K562 (cell line): Measurements from ENCODE around the gene ZBTB43. TPM values are rescaled to one million over a fixed set of nuclear protein-coding genes. Genes with fewer than 3 reads are reported as not detected.

Source experiments
- EGR1 ChIP-seq: fragments of 450-650 bp; conservative IDR thresholded peaks from 2 replicates; pipeline ENCODE4 v1.6.1; 2017; ENCODE audit warnings: mild to moderate bottlenecking
- ETV5 ChIP-seq: sonication (generic); formaldehyde crosslinking; IDR thresholded peaks from 2 replicates; pipeline ENCODE4 v1.4.0; 2020; ENCODE audit warnings: low read depth, mild to moderate bottlenecking, missing genetic modification reagents
- GABPA ChIP-seq: fragments of 200-800 bp; sonication (Bioruptor generic); conservative IDR thresholded peaks from 2 replicates; pipeline ENCODE4 v1.6.1; 2016; ENCODE audit warnings: low read depth, missing genetic modification characterization, missing compliant biosample characterization
- HCFC1 ChIP-seq: IDR thresholded peaks from 2 replicates; pipeline ENCODE4 v1.6.1; 2012; ENCODE audit warnings: low read depth, low read length, improper control_type of control experiment
- HDAC1 ChIP-seq, 2 experiments: fragments of 450-650 bp; IDR thresholded peaks; 2 replicates each; pipeline ENCODE4 v1.6.1; 2016 to 2017; ENCODE audit warnings: inconsistent platforms in 1 of 2, mild to moderate bottlenecking in 1 of 2, moderate library complexity in 1 of 2
- MEIS2 ChIP-seq: fragments of 450-650 bp; IDR thresholded peaks from 2 replicates; pipeline ENCODE4 v1.6.1; 2014; ENCODE audit warnings: mild to moderate bottlenecking; ENCODE audit not compliant: partially characterized antibody
- MTA3 ChIP-seq: fragments of 450-650 bp; formaldehyde crosslinking; IDR thresholded peaks from 2 replicates; pipeline ENCODE4 v1.6.1; 2017; ENCODE audit warnings: mild to moderate bottlenecking, borderline replicate concordance
- NR2F6 ChIP-seq: fragments of 450-650 bp; formaldehyde crosslinking; IDR thresholded peaks from 2 replicates; pipeline ENCODE4 v1.4.0; 2020; ENCODE audit warnings: mild to moderate bottlenecking
- RBBP5 ChIP-seq: fragments of 200-600 bp; sonication (generic); IDR thresholded peaks from 2 replicates; pipeline ENCODE4 v1.6.1; 2012; ENCODE audit warnings: borderline replicate concordance, mild to moderate bottlenecking, low read length, control low read depth, inconsistent platforms; ENCODE audit not compliant: insufficient read depth, poor library complexity, severe bottlenecking
- SIN3B ChIP-seq: fragments of 450-650 bp; IDR thresholded peaks from 2 replicates; pipeline ENCODE4 v1.6.1; 2017; ENCODE audit warnings: low read depth, mild to moderate bottlenecking, moderate library complexity
- SP1 ChIP-seq: sonication (generic); formaldehyde crosslinking; IDR thresholded peaks from 2 replicates; pipeline ENCODE4 v1.8.1; 2022; ENCODE audit warnings: mild to moderate bottlenecking, missing genetic modification reagents
- ZKSCAN8 ChIP-seq: fragments of 200-800 bp; sonication (Bioruptor generic); IDR thresholded peaks from 2 replicates; pipeline ENCODE4 v1.6.1; 2016; ENCODE audit warnings: missing genetic modification characterization, missing compliant biosample characterization
- ZNF695 ChIP-seq: fragments of 450-650 bp; formaldehyde crosslinking; IDR thresholded peaks from 2 replicates; pipeline ENCODE4 v1.4.0; 2020; ENCODE audit warnings: mild to moderate bottlenecking, moderate library complexity
- polyA plus RNA-seq, 8 experiments: library from polyadenylated mRNA; depleted of rRNA in 4 of 8; stranded (reverse) in 5 of 8; unstranded in 3 of 8; fragments of >200 nt; fragmentation: Nextera tagmentation in 2 of 8; fragmentation: Illumina TruSeq in 1 of 8; extraction: Ambion mirVana in 2 of 8; extraction: Trizol in 1 of 8; gene quantifications; 2 replicates each; pipeline versions ENCODE4 v1.2.1 to v1.2.3, GENCODE V29; 2011 to 2014; ENCODE audit warnings: inconsistent platforms in 1 of 8, missing spikeins in 1 of 8
- total RNA-seq, 7 experiments: library from RNA; depleted of rRNA in 6 of 7; stranded (reverse); fragments of >200 nt in 6 of 7; fragmentation: Illumina TruSeq in 2 of 7; extraction: Trizol in 2 of 7; gene quantifications; 2 replicates each; pipeline versions ENCODE4 v1.2.1 to v1.2.3, GENCODE V29; 2011 to 2021; ENCODE audit warnings: low replicate concordance in 1 of 7
- TF ChIP-seq, protein P1 (sequence below): sonication (generic); formaldehyde crosslinking; IDR thresholded peaks from 2 replicates; pipeline ENCODE4 v1.8.0; 2023; ENCODE audit warnings: mild to moderate bottlenecking, missing genetic modification reagents
- TF ChIP-seq, protein P2 (sequence below), 2 experiments: IDR thresholded peaks; 2 replicates each; pipeline ENCODE4 v1.6.1; 2011; ENCODE audit warnings: borderline replicate concordance in 1 of 2, control low read depth in 1 of 2, low read depth in 1 of 2, low read length in 1 of 2, mild to moderate bottlenecking in 1 of 2, mixed read lengths in 1 of 2, moderate library complexity in 1 of 2; ENCODE audit not compliant: insufficient read depth in 1 of 2, insufficient read length in 1 of 2, poor library complexity in 1 of 2, severe bottlenecking in 1 of 2; ENCODE audit errors: extremely low read depth in 1 of 2
- TF ChIP-seq, protein P3 (sequence below): sonication (generic); formaldehyde crosslinking; IDR thresholded peaks from 2 replicates; pipeline ENCODE4 v1.8.1; 2023; ENCODE audit warnings: missing genetic modification reagents, mild to moderate bottlenecking, borderline replicate concordance

Gene ZBTB43
- total and polyA plus RNA-seq, 9 of the 15 experiments (the other 6 are each of a cell fraction or from before 2014, with no cell fraction given): 3.9 to 17.2 (median 9.1) TPM

DNA sequence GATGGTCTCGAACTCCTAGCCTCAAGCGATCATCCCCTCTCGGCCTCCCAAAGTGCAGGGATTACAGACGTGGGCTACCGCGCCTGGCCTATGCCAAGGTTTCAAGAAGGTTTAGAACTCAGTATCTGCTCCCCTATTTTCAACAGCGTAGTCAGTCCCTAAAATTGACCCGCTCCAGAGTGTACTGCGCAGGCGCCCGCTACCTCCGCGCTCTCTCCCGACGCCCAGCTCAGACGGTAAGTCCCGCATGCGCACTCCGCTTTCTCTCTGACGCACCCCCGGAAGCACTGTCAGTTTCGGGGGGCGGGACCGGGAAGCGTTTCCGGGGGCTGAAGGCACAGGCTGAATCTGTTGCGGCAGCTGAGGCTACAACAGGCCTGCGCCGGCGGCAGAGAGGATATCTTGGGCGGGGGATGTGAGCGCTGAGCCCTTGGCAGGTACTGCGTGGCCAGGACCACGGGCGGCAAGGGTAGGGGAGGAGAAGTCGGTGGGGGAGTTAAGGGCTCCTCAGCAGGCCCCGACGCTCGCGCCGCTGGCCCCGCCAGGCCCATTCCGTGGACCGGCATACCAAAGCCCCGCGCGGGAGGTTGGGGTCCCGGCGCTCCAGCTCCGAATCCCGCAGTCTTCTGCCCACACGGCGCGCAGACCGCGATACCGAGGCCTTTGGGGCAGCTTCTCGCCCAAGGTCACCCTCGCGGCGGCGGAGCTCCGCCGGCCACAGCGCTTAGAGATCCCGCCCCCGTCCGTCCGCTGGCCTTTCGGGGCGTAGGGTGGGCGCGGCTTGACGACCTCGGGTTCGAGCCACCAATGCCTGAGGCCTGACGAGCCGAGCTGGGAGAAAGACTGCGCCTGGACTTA is at the start of gene ZBTB43 (continued):
- TF ChIP-seq, protein P1, sequence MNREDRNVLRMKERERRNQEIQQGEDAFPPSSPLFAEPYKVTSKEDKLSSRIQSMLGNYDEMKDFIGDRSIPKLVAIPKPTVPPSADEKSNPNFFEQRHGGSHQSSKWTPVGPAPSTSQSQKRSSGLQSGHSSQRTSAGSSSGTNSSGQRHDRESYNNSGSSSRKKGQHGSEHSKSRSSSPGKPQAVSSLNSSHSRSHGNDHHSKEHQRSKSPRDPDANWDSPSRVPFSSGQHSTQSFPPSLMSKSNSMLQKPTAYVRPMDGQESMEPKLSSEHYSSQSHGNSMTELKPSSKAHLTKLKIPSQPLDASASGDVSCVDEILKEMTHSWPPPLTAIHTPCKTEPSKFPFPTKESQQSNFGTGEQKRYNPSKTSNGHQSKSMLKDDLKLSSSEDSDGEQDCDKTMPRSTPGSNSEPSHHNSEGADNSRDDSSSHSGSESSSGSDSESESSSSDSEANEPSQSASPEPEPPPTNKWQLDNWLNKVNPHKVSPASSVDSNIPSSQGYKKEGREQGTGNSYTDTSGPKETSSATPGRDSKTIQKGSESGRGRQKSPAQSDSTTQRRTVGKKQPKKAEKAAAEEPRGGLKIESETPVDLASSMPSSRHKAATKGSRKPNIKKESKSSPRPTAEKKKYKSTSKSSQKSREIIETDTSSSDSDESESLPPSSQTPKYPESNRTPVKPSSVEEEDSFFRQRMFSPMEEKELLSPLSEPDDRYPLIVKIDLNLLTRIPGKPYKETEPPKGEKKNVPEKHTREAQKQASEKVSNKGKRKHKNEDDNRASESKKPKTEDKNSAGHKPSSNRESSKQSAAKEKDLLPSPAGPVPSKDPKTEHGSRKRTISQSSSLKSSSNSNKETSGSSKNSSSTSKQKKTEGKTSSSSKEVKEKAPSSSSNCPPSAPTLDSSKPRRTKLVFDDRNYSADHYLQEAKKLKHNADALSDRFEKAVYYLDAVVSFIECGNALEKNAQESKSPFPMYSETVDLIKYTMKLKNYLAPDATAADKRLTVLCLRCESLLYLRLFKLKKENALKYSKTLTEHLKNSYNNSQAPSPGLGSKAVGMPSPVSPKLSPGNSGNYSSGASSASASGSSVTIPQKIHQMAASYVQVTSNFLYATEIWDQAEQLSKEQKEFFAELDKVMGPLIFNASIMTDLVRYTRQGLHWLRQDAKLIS (CRISPR knock-in tag): 0 out of 2 replicates have a peak, but pooled peaks have one; percentile 83
- TF ChIP-seq, protein P2, sequence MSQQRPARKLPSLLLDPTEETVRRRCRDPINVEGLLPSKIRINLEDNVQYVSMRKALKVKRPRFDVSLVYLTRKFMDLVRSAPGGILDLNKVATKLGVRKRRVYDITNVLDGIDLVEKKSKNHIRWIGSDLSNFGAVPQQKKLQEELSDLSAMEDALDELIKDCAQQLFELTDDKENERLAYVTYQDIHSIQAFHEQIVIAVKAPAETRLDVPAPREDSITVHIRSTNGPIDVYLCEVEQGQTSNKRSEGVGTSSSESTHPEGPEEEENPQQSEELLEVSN (IDR thresholded peaks at IDR 0.05; ENCODE audit: borderline replicate concordance in 1 of 2, extremely low read depth in 1 of 2, insufficient read depth in 1 of 2, insufficient read length in 1 of 2, low read depth in 1 of 2, low read length in 1 of 2, poor library complexity in 1 of 2, severe bottlenecking in 1 of 2): peak in 1 of 2 experiments; percentile 34
- TF ChIP-seq ETV5 (CRISPR knock-in tag) (0 out of 2 replicates have a peak, but pooled peaks have one; percentile 57), EGR1 (peak; percentile 58), HDAC1 (IDR thresholded peaks at IDR 0.05) (peak in 1 of 2 experiments; percentile 74; a peak in 2 of 4 replicates), SIN3B (peak; percentile 64; the same call in 1 of the 2 replicates), NR2F6 (CRISPR knock-in tag) (no peak), ZKSCAN8 (CRISPR knock-in tag) (no peak), ZNF695 (no peak), MEIS2 (peak; percentile 92), MTA3 (0 out of 2 replicates have a peak, but pooled peaks have one; percentile 38), GABPA (tag) (peak; percentile 99), HCFC1 (peak; percentile 67), RBBP5 (peak; percentile 91), SP1 (CRISPR knock-in tag) (peak; percentile 42; the same call in 1 of the 2 replicates)
- TF ChIP-seq, protein P3, sequence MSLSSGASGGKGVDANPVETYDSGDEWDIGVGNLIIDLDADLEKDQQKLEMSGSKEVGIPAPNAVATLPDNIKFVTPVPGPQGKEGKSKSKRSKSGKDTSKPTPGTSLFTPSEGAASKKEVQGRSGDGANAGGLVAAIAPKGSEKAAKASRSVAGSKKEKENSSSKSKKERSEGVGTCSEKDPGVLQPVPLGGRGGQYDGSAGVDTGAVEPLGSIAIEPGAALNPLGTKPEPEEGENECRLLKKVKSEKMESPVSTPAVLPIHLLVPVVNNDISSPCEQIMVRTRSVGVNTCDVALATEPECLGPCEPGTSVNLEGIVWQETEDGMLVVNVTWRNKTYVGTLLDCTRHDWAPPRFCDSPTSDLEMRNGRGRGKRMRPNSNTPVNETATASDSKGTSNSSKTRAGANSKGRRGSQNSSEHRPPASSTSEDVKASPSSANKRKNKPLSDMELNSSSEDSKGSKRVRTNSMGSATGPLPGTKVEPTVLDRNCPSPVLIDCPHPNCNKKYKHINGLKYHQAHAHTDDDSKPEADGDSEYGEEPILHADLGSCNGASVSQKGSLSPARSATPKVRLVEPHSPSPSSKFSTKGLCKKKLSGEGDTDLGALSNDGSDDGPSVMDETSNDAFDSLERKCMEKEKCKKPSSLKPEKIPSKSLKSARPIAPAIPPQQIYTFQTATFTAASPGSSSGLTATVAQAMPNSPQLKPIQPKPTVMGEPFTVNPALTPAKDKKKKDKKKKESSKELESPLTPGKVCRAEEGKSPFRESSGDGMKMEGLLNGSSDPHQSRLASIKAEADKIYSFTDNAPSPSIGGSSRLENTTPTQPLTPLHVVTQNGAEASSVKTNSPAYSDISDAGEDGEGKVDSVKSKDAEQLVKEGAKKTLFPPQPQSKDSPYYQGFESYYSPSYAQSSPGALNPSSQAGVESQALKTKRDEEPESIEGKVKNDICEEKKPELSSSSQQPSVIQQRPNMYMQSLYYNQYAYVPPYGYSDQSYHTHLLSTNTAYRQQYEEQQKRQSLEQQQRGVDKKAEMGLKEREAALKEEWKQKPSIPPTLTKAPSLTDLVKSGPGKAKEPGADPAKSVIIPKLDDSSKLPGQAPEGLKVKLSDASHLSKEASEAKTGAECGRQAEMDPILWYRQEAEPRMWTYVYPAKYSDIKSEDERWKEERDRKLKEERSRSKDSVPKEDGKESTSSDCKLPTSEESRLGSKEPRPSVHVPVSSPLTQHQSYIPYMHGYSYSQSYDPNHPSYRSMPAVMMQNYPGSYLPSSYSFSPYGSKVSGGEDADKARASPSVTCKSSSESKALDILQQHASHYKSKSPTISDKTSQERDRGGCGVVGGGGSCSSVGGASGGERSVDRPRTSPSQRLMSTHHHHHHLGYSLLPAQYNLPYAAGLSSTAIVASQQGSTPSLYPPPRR (CRISPR knock-in tag): peak; percentile 14; the same call in 1 of the 2 replicates
